NCI-H748 treated with DMSO at 0.1 percent for 48 hours (cell line): ENCODE results near the gene ARHGEF35.
"Not testable (repeated sequence)": the region's sequence is repeated elsewhere in the genome, so short reads cannot be mapped to it uniquely, and the experiment has no call there.

Source experiments
- DNase-seq: peaks from one replicate; lab custom pipeline; 2025; lab: John Stamatoyannopoulos, UW

ARHGEF35 gene

DNA sequence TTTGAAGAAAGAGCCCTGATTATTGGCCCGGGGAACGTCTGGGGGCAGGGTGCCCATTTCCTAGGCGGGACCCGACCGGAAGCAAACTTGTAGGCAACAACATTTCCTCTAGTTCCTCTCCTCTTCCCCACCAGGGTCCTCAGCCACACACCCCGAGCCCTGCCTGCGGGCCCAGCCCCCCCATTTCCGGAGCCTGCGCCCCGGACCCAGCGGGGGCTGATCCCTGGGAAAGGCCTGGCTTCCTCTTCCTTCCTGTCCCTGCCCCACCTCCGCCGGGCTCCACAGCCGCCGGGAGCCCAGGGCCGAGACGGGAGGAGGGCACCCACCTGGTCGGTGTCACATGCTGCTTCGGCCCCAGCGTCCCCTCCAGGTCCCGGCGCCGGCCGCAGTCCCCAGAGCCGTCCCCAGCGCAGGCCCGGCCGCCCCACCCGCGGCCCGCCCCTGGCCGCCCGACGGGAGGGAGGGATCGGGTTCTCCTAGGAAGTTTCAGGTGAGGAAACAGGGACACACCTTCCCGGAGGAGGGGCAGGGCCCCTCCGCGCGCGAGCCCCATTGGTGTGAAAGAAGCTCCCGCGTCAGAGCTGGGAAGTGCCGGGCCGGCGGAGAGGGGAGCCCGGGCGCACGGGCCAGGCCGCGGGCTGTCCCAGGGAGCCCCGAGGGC lies at the start of gene ARHGEF35:
ARHGEF35 (minus strand) TSS at position 622 of the 661 bp plus-strand sequence. CDS start 7,450 bp downstream, outside the sequence.
- DNase-seq = not testable (repeated sequence)

- DNase-seq = not testable (repeated sequence)
Observed at GRCh38 chr7:144245372-144245771, 49.7 kb upstream of the ARHGEF35 start.

GRCh38 chr7:144239365-144239764 lies 43.7 kb upstream of the ARHGEF35 start, which contains the start of gene OR2A42:
TSS of gene OR2A42 (minus strand) at chr7:144239605. CDS start at chr7:144232843, 6,762 bp downstream.
- not testable (repeated sequence) for DNase-seq

- not testable (repeated sequence) for DNase-seq
Observed at GRCh38 chr7:144238530-144239082, 43.0 kb upstream of the ARHGEF35 start.

DNA sequence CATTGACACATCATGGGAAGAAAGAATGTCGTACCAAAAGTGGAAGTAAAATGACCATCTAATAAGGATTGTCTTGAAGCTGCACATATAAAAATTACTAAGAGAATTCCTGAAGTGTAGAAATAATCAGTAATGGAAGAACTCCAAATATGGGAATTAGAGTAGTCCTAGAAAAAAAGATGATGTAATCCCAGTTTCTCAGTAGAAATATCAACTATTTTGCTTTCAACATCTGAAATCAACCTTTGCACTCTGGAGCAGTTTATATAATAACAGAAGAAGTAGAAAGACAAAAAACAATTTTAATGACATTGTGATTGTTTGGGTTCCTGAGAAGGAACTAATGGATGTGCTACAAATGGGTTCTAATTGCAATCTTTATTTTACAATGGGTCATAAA lies 37.4 kb upstream of the ARHGEF35 start:
- DNase-seq = not testable (repeated sequence)

- DNase-seq = not testable (repeated sequence)
Observed at GRCh38 chr7:144231027-144231426, 35.4 kb upstream of the ARHGEF35 start.

DNA sequence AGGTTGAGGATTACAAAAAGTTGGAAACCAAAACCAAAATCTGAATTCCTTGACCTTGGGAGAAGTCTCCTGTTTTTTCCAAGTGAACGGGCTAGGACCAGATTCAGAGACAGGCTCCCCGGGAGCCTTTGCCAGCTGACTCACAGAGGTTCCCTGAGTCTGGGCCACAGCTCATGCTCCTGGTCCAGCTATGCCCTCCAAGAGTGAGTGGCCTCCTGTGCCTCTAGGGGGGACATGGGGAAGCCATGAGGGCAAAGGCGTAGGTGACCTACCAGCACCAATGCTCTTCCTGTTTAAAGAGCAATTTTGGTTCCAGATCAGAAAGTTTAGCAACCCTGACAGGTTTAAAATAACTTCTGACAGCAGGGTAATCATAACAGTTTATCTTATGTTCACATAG lies 33.2 kb upstream of the ARHGEF35 start:
- not testable (repeated sequence) for DNase-seq

DNA sequence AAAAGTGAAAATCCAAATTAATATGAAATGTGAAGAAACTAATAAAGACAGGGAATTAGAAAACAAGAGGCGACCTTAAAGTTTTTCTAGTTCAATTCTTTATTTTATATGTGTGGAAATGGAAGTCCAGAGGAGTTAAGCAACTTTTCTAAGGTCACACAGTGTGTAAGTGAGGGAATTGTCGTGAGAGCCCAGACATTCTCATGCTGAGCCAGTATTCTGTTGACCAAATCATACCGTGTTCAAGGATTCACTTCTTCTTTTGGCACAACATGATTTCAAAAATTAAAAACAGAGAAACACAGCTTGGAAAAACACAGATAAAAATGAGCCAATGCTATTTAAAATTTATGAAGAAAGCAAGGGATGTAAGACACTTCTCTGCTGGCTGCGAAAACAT lies 31.2 kb upstream of the ARHGEF35 start:
- not testable (repeated sequence) for DNase-seq

GRCh38 chr7:144223675-144224074 lies 28.0 kb upstream of the ARHGEF35 start:
- not testable (repeated sequence) for DNase-seq

DNA sequence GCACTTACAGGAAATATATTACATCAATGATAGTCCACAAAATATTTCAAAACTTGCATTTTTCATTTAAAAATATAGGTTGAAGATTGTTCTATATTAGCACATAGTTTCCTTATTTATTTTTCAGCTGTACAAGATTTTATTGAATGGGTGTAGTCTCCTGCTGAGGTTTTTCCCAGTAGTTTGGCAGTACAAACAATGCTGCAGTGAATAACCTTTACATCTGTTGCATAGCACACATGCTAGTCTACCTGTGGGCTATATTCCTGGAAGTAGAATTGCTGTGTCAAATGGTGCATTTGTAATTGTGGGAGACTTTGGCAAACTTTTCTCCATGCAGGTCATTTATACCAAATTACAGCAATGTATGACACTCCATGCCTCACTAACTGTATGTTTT lies 24.9 kb upstream of the ARHGEF35 start:
- not testable (repeated sequence) for DNase-seq

GRCh38 chr7:144219149-144219548 lies 23.5 kb upstream of the ARHGEF35 start:
- not testable (repeated sequence) for DNase-seq

GRCh38 chr7:144218581-144218980 lies 22.9 kb upstream of the ARHGEF35 start:
- not testable (repeated sequence) for DNase-seq

- not testable (repeated sequence) for DNase-seq
Observed at GRCh38 chr7:144217200-144217599, 21.6 kb upstream of the ARHGEF35 start.

GRCh38 chr7:144205306-144205705 lies 9.7 kb upstream of the ARHGEF35 start:
- DNase-seq = not testable (repeated sequence)

GRCh38 chr7:144203086-144203485 lies 7.5 kb upstream of the ARHGEF35 start:
- not testable (repeated sequence) for DNase-seq

- DNase-seq = not testable (repeated sequence)
Observed at GRCh38 chr7:144201978-144202377, 6.3 kb upstream of the ARHGEF35 start.

- DNase-seq = not testable (repeated sequence)
Observed at GRCh38 chr7:144198934-144199333, 3.3 kb upstream of the ARHGEF35 start.

DNA sequence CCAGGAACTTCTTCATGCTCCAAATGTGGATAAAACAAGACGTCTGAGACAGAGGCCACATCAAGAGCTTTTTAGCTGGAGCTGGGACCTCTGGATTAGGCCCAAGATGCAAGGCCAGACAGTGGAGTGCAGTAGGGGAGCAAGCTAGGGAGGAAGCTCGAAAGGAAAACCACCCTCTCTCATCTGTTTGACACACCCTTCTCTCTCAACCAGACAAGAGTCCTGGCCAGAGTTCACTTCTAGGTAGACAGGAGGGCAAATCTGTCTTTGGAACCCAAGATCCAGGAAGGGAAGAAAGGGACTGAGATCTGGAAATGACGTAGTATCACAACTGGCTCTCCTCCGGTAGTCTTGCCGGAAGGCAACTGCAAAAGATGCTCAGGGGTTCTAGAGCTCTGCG lies 1.2 kb downstream of the ARHGEF35 start:
- not testable (repeated sequence) for DNase-seq

DNA sequence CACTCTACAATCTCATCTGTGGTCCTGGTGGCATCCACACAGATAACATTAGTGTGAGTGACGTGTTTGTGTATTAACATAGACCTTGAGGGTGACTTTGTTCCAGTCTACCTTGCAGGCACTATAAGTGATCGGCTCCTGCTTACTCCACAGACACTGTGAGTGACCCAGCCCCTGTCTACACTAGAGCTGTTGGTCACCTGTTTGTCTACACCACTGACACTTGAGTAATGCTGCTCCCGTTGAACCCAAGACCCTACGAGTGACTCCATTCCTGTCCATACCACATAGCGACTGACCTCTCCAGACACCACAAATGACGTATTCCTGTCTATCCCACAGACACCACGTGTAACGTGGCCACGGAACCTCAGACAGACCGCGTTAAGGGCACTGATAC lies 1.9 kb downstream of the ARHGEF35 start:
- DNase-seq = not testable (repeated sequence)

DNA sequence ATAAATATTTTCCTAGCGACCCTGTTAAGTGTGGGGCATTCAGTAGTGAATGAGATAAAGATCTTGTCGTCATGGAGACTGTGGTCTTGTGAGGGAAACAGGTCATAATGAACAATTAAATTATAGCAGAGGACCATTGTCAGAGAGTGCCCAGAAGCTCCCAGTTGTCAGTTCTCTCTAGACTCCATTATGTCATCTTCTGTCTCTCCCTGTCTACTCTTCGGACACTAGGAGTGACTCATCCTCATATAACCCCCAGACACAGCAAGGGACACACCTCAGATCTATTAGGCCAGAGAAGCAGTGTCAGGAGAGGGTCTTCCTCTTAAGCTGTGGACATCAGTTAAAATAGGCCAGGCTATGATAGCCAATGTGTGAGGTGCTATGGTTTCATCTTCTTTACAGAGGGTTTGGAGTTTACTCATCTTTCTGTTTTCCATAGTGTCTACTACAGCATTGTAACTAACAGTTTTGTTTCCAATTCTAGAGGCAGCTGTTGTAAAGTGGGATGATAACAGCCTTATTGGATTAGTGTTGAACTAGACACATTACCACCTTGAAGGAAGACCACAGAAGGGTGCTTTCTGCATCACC lies 7.0 kb downstream of the ARHGEF35 start:
- DNase-seq = not testable (repeated sequence)

DNA sequence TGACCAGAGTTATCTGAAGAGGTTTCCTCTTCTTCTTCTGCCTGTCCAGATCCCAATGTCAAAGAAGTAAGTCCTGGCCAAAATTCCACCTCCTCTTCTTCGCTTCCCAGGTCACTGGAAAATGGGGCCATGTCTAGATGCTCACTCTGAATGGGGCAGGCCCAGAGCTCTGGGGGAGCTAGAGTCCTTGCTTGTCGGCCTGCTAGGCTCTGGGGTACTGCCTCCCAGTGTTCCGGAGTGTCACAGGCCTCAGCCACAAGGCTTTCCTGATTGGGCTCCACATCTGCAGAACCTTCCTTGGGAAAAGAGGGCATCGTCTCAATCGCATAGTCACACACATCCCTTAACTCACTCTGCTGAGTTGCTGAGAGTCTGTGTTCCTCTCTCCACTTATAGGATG lies 7.8 kb downstream of the ARHGEF35 start:
- not testable (repeated sequence) for DNase-seq

- not testable (repeated sequence) for DNase-seq
Observed at GRCh38 chr7:144183166-144183565, 12.5 kb downstream of the ARHGEF35 start, which contains the start of gene CTAGE4. TSS of gene CTAGE4 (plus strand) at chr7:144183466. CDS start at chr7:144183504, 38 bp downstream.

DNA sequence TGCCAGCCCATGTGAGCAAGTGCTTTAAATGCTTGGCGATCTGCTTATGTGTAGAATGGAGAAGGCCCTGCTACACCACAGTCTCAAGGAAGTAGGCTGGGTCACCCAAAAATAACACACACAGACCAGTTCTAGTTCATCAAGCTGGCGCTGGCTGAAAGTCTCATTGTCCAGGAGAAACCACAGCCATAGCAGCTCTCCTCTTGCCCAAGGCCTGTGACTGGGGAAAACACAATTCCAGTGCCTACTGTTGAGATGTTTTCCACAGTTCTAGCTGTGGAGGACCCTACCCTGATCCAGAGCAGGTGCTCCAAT lies 16.5 kb downstream of the ARHGEF35 start:
- not testable (repeated sequence) for DNase-seq
